ENCODE data around the gene LCT. TPM values are rescaled to one million over a fixed set of nuclear protein-coding genes. Genes with fewer than 3 reads are reported as not detected.

Gene LCT
- 0.05 and 0.18 TPM in 2 replicates for total RNA-seq (2011; cell fraction: chromatin; rRNA removed; ENCODE audit: low replicate concordance)
- 0.13 and 0.17 TPM in 2 replicates for total RNA-seq (2011; cell fraction: nucleolus; rRNA removed)
- 0.07 TPM in 1 of 2 replicates, not detected in the other for total RNA-seq (2011; cell fraction: nucleoplasm; rRNA removed)
- total RNA-seq (2014; rRNA removed): not detected in 2 replicates
- total RNA-seq (2014; rRNA removed; fragmentation: Illumina TruSeq; extraction: Trizol): 0.03 and 0.04 TPM in 2 replicates
- 0.04 TPM in 1 of 2 replicates, not detected in the other for total RNA-seq (2015; rRNA removed; fragmentation: Illumina TruSeq; extraction: Trizol)
- 0.04 TPM in 1 of 2 replicates, not detected in the other for total RNA-seq (2021)
- 0.01 and 0.03 TPM in 2 replicates for polyA plus RNA-seq (2011; rRNA removed)
- 0.01 TPM in 1 of 2 replicates, not detected in the other for polyA plus RNA-seq (2011; cell fraction: cytosol; rRNA removed)
- 0.04 and 0.06 TPM in 2 replicates for polyA plus RNA-seq (2011; cell fraction: nucleus; rRNA removed)
- 0.01 and 0.03 TPM in 2 replicates for polyA plus RNA-seq (2012)
- not detected in 2 replicates for polyA plus RNA-seq (2014; fragmentation: Illumina TruSeq; extraction: Trizol)
- under 1 TPM in 1 of 2 experiments, not detected in 1; 0.01 TPM for polyA plus RNA-seq (2014; fragmentation: Nextera tagmentation; extraction: Ambion mirVana)
- 0.03 TPM in 1 of 2 replicates, not detected in the other for polyA plus RNA-seq (2014; rRNA removed)
- polyA minus RNA-seq (2011; rRNA and poly(A)+ RNA removed): 0.06 and 0.07 TPM in 2 replicates
- polyA minus RNA-seq (2011; cell fraction: cytosol; rRNA and poly(A)+ RNA removed): not detected in 2 replicates
- 0.11 and 0.13 TPM in 2 replicates for polyA minus RNA-seq (2011; cell fraction: nucleus; rRNA and poly(A)+ RNA removed)
- Bru-seq, nascent RNA: percentile 29 among the genes with signal in this experiment
- BruChase-seq, experiment 1, labeled RNA remaining after a 2-hour chase: percentile 37 among the genes with signal in this experiment
- percentile 28 among the genes with signal in this experiment for BruChase-seq, experiment 2, labeled RNA remaining after a 6-hour chase
- long read RNA-seq, experiment 1, partial matches to known transcripts: 0 of 1 reads
- long read RNA-seq, experiment 1, other reads (novel, unspliced or antisense): 1 of 1 reads
- long read RNA-seq, experiment 2: 0 reads
- long read RNA-seq, experiment 3, partial matches to known transcripts: 1 of 1 reads
- long read RNA-seq, experiment 3, other reads (novel, unspliced or antisense): 0 of 1 reads

DNA sequence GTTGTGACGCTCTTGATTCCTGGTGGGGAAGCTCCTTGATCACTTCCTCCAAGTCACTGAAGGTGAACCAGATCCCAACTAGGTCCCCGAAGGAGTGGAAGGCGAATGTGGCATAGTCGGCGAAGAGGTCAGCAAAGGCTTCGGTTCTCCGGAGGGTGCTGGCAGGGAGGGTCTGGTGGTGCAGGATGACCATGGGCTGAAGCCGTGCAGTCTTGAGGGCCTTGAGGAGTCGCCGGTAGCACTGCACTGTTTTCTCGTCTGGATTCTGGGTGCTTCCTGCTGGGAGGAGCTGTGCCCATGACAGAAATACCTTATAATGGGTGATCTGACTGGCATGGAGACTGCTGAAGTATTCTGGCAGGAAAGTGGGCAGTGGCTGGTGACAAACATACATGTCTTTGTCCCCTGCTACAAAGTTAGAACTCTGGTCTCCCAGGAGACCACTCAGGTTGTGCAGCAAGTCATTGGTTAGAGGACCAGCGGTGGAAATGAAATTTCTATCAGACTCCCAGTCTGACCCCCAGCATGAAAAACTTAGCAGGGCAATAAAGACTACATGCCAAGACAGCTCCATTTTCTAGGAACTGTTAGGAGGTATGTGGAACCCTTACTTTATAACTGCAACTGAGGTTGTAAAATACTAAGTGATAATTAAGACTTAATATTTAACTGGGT lies at the start of gene LCT:
LCT (minus strand) TSS at position 589 of the 675 bp plus-strand sequence; CDS start at position 574, 15 bp downstream.
- H3K36me3 ChIP-seq (ENCODE audit: control insufficient read depth, insufficient read depth, low read length): peaks cover 22% of the 10 kb centered on the region
- DNase-seq (ENCODE audit: extremely low read depth in 1 of 4, low spot score in 3 of 4): no peak
- H3K4me2 ChIP-seq (ENCODE audit: insufficient read depth, low read length): no peak within 1 kb of the TSS
- no peaks in the 10 kb centered on the region for H3K27me3 ChIP-seq (ENCODE audit: control insufficient read depth in 2 of 2, insufficient read depth in 2 of 2, low read length in 2 of 2)
- CTCF ChIA-PET (ENCODE audit: low intra/inter-chr PET ratio): interaction anchor here (0.7 kb wide), 1 partner anchor 1574 kb away, joined by 3 read pairs; no protein-coding TSS in a partner anchor
- no peak within 1 kb of the TSS for H3K27ac ChIP-seq (ENCODE audit: extremely low read depth, low read depth, low read length)
- 74% methylated on average over 12 of the region's 12 CpGs for WGBS (ENCODE audit: insufficient coverage, low coverage, missing lambda C conversion rate)
- 0 out of 4 replicates have a peak within 1 kb of the TSS, but pooled peaks of 1 of the 2 experiments have one; percentile 16 for H3K9ac ChIP-seq (ENCODE audit: insufficient read depth in 1 of 2, low read depth in 2 of 2, low read length in 2 of 2)
- H4K20me1 ChIP-seq (replicated peaks; ENCODE audit: control insufficient read depth, insufficient read depth, low read length): no peaks in the 10 kb centered on the region
- BruUV-seq (replicated peaks): no TSS peak
- intact Hi-C loops (cut with micrococcal nuclease): no loop called here
- POLR2A ChIA-PET: interaction anchor here (1.0 to 1.2 kb wide), 3 partner anchors 11 to 29 kb away, joined by 3 read pairs; no protein-coding TSS in a partner anchor
- no peak within 1 kb of the TSS for H2AFZ ChIP-seq (ENCODE audit: low read depth, low read length)
- in situ Hi-C loops (cut with MboI): no loop called here
- H3K79me2 ChIP-seq (ENCODE audit: control insufficient read depth, insufficient read depth, low read length): no peaks in the 10 kb centered on the region
- no peaks in the 10 kb centered on the region for H3K4me1 ChIP-seq (replicated peaks in 1 of 2; ENCODE audit: control insufficient read depth in 2 of 2, insufficient read depth in 2 of 2, low read length in 2 of 2)
- peaks cover 5% of the 10 kb centered on the region for H3K9me1 ChIP-seq (ENCODE audit: control insufficient read depth, insufficient read depth, low read length)
- ATAC-seq: no peak
- no peaks in the 10 kb centered on the region for H3K9me3 ChIP-seq (replicated peaks; ENCODE audit: control insufficient read depth, insufficient read depth, low read depth, low read length)
- FAIRE-seq: no peak
- TF ChIP-seq POU5F1 (IDR thresholded peaks at IDR 0.05; ENCODE audit: borderline replicate concordance, low read depth, low read length, partially characterized antibody): no peak
- TF ChIP-seq, protein P1, sequence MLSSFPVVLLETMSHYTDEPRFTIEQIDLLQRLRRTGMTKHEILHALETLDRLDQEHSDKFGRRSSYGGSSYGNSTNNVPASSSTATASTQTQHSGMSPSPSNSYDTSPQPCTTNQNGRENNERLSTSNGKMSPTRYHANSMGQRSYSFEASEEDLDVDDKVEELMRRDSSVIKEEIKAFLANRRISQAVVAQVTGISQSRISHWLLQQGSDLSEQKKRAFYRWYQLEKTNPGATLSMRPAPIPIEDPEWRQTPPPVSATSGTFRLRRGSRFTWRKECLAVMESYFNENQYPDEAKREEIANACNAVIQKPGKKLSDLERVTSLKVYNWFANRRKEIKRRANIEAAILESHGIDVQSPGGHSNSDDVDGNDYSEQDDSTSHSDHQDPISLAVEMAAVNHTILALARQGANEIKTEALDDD (IDR thresholded peaks at IDR 0.05): no peak
- no peak for TF ChIP-seq ZBTB11 (CRISPR knock-in tag; IDR thresholded peaks at IDR 0.05)
- no peak for TF ChIP-seq POLR2A (conservative IDR thresholded peaks at IDR 0.05)
- TF ChIP-seq SMAD2 (IDR thresholded peaks at IDR 0.05; ENCODE audit: low read depth, low read length): no peak
- TF ChIP-seq MECOM (CRISPR knock-in tag; IDR thresholded peaks at IDR 0.05): no peak
- TF ChIP-seq SMARCA4 (IDR thresholded peaks at IDR 0.05): no peak
- TF ChIP-seq CCAR2 (IDR thresholded peaks at IDR 0.05; ENCODE audit: low read depth, low read length): no peak
- TF ChIP-seq HCFC1 (IDR thresholded peaks at IDR 0.05; ENCODE audit: low read depth, low read length): no peak
- no peak for TF ChIP-seq YY1 (IDR thresholded peaks at IDR 0.05; ENCODE audit: borderline replicate concordance in 1 of 3, control insufficient read depth in 1 of 3, extremely low read depth in 1 of 3, insufficient read depth in 3 of 3, insufficient read length in 1 of 3, insufficient replicate concordance in 2 of 3, low read depth in 1 of 3, low read length in 2 of 3)
- TF ChIP-seq, protein P2, sequence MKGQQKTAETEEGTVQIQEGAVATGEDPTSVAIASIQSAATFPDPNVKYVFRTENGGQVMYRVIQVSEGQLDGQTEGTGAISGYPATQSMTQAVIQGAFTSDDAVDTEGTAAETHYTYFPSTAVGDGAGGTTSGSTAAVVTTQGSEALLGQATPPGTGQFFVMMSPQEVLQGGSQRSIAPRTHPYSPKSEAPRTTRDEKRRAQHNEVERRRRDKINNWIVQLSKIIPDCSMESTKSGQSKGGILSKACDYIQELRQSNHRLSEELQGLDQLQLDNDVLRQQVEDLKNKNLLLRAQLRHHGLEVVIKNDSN (CRISPR knock-in tag; IDR thresholded peaks at IDR 0.05): no peak
- no peak within 1 kb of the TSS for H3K4me3 ChIP-seq

Data from K562 (cell line).